ENCODE measurements around the gene THEM5.
"Not testable (repeated sequence)": the region's sequence is repeated elsewhere in the genome, so short reads cannot be mapped to it uniquely, and the experiment has no call there.

THEM5 gene

GRCh38 chr1:151881479-151881878, 28.0 kb upstream of the THEM5 start:
- H3K4me3 ChIP-seq (ENCODE audit: low read depth, low read length): no peak overlapping the region
- TF ChIP-seq CTCF (IDR thresholded peaks at IDR 0.05; ENCODE audit: borderline replicate concordance, insufficient read depth, low read depth, low read length): no peak

- H3K4me3 ChIP-seq (ENCODE audit: low read depth, low read length): no peak overlapping the region
These were observed 22.0 kb upstream of the THEM5 start for GRCh38 chr1:151875419-151876097.

GRCh38 chr1:151872776-151873175, 19.3 kb upstream of the THEM5 start:
- not testable (repeated sequence) for H3K4me3 ChIP-seq (ENCODE audit: low read depth, low read length)

More at GRCh38 chr1:151875419-151876097, 22.0 kb upstream of the THEM5 start:
- no peak for TF ChIP-seq CTCF (IDR thresholded peaks at IDR 0.05; ENCODE audit: borderline replicate concordance, insufficient read depth, low read depth, low read length)

- no peak overlapping the region for H3K4me3 ChIP-seq (ENCODE audit: low read depth, low read length)
- no peak for TF ChIP-seq CTCF (IDR thresholded peaks at IDR 0.05; ENCODE audit: borderline replicate concordance, insufficient read depth, low read depth, low read length)
These were observed 17.9 kb upstream of the THEM5 start for GRCh38 chr1:151871284-151872030.

GRCh38 chr1:151868486-151868885, 15.0 kb upstream of the THEM5 start:
- H3K4me3 ChIP-seq (ENCODE audit: low read depth, low read length): no peak overlapping the region
- TF ChIP-seq CTCF (IDR thresholded peaks at IDR 0.05; ENCODE audit: borderline replicate concordance, insufficient read depth, low read depth, low read length): no peak

- H3K4me3 ChIP-seq (ENCODE audit: low read depth, low read length): no peak overlapping the region
- no peak for TF ChIP-seq CTCF (IDR thresholded peaks at IDR 0.05; ENCODE audit: borderline replicate concordance, insufficient read depth, low read depth, low read length)
These were observed 14.4 kb upstream of the THEM5 start for GRCh38 chr1:151867765-151868411.

GRCh38 chr1:151867321-151867720, 13.8 kb upstream of the THEM5 start:
- TF ChIP-seq CTCF (IDR thresholded peaks at IDR 0.05; ENCODE audit: borderline replicate concordance, insufficient read depth, low read depth, low read length): no peak
- H3K4me3 ChIP-seq (ENCODE audit: low read depth, low read length): no peak overlapping the region
